NCI-H1930 (cell line): ENCODE measurements around the gene TAGLN2.

Experiments used
- DNase-seq, 2 experiments: peaks; one replicate each; lab custom pipeline; 2025; lab: John Stamatoyannopoulos, UW

TAGLN2 gene

DNA sequence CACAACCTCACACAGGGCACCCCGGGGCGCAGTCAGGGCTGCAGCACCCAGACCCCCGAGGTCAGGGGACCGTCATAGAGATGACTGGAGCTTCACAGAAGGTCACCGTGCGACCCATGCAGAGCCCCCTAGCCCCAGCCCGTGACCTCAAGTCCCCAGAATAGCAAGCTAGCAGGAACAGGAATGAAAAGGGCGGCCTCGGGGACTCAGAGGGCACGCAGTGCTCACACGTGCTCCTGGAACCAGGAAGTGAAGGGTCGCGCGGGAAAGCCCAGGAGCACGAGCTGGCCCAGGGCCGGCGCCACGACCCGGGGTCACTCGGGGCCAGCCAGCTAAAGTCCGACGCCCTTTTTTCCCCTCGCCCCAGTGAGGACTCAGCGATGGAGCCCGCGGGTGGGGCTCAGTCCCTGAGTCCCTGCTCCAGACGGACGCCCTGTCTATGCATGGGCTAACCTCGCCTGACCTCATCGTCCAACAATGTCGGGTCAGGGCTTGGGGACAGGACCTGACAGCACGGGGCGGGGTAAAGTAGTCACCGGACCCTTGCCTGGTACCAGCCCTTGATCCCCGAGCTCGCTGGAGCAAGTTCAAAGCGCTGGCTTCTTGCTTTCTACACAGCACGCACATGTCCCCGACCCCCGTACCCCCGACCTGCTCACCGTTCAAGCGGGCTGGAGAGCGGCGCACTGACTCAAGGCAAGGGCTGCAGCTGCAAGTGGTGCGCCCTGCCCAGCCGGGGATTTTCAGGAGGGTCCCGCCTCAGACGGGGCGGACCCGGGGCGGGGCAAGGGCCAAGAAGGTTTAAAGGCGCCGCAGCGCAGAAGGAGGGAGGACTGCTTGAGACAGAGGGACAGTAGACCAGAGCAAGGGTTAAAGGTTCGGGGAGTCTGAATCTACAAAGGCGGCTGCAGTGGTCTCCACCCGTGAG, at the start of gene TAGLN2:
Gene TAGLN2, minus strand, starts transcription at position 717 of the 928 bp plus-strand sequence. CDS start 4,998 bp downstream, outside the sequence.
- no peak for DNase-seq

DNA sequence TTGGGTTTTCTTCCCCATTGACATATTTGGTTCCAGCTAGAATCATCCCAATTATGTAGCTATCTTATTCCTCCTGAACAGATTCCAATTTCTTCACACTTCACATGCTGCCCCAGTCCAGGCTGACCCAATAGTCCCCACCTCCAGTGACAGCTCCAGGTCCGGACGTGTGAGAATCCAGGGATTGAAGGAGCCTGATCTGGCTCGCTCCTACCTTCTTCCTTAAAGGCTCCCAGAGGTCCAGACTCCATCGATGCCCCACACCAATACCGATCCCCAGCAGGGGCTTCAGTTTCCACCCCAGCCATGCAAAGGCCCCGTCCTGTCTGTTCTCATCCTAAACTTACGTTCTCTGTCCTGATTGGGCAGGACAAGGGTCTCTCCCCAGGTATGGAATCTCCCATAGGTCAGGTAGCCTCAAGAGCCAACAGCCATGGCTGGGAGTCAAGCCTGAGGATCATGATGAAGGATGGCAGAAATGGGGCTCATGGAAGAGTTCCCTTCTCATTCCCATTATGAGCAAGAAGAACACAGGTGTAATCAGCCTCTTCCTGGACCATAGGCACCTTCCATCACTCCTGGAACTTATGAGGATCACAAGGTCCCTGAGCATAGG, 49.2 kb upstream of the TAGLN2 start:
- DNase-seq: no peak

DNA sequence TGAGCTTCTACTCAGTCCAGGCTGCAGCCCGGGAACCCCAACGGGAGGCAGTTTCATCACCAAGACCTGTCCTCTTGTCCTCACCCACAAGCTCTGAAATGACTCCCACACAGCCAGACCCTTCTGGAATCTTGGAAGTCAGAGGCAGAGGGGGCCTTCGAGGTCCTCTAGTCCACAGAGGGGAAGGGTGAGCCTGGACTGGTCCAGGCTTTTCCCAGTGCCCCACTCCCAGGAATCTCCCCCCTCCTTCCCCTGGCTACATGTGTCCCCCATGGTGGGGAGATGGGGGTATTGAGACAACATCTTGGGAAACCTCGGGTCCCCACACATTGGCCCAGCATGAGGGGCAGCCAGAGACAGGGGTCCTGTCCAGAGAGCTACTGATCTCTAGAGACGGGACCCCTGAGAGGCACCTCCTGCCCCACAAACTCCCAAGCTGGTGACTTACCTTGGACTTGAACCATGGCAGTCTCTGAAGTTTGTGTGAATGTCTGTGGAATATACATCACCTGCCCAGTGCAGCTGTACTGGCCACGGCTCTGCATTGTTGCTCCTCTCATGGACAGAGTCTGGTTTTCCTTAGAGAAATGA, 48.1 kb upstream of the TAGLN2 start:
- DNase-seq: no peak

DNA sequence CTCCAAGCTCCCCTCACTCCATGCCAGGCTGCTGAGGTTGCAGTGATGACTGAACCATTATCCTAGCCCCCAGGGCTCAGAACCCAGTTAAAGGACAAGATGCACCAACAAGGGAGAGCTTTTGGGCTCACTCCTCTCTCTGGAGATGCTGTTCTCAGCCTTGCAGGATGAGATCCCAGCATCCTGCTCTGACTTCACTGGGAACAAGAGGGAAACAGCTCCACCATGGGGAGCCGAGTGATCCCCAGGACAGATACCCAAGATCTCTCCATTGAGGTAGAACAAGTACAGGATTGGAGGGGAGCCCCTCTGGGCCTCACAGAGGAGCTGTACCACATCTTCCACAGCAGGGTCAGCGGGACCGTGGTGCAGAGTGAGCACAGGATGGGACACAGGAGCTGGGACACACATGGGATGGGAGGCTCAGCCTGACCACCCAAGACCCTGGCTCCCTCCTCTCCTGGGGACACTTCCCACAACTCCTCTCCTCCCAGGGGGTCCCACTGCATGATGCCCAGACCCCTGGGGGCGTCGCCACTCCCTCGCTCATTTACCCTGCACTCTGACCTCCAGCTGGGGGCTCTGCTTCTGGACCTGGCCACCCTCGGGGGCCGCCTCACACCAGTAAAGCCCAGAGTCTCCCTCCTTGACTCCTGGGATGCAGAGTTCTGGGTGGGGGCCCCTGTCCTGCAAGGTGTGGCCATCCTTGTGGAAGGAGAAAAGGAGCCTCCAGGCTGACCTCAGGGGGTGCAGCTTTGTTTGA, 47.3 kb upstream of the TAGLN2 start:
- no peak for DNase-seq

DNA sequence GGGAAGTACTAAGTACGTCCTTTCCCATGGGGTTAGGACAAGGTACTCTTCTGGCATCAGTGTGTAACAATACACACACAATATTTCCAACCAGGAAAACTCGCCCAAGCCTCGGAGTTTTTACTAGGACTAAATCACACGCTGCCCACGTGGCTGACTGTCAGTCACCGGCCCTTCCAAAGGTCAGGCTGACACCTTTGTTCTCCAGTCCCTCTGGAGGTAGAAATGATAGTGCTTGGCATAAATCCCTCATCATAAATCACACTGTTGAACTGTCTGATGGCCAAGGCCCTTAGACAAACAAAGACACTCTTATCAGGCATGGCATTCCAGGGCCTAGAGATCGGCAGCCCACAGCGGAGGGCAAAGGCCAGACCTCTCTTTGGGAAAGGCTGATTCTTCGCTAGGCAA, 45.6 kb upstream of the TAGLN2 start:
- DNase-seq: no peak

DNA sequence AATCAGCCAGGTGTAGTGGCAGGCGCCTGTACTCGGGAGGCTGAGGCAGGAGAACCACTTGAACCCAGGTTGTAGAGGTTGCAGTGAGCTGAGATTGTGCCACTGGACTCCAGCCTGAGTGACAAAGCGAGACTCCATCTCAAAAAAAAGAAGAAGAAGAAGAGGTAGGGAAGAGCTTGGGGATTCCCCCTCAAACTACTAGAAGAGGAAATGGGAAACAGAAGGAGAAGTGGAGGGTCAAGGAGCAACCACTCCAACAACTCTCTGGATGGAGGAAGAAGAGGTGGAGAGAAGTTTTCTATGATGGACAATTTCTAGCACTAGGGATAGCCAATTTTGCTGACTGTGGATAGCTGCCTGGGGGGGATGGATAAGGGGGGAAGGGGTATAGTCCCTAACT, 43.6 kb upstream of the TAGLN2 start:
- no peak for DNase-seq

DNA sequence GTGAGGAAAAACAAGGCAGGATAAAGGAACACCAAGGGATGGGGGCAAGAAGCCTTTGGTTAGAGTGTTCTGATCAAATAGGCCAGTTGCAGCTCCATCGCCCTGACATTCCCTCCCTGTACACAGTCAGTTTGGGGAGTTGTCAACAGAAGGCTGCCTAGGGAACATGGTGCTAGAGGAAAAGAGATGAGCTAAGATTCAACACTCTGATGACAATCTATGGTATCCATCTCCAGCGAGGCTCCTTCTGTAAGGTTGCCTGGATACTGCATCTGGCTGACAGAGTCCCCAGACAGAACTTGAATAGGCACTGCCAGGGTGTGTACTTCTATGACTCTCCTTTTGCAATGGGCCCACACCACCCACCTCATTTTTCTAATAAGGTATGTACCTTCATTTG, 40.0 kb upstream of the TAGLN2 start:
- DNase-seq: no peak

DNA sequence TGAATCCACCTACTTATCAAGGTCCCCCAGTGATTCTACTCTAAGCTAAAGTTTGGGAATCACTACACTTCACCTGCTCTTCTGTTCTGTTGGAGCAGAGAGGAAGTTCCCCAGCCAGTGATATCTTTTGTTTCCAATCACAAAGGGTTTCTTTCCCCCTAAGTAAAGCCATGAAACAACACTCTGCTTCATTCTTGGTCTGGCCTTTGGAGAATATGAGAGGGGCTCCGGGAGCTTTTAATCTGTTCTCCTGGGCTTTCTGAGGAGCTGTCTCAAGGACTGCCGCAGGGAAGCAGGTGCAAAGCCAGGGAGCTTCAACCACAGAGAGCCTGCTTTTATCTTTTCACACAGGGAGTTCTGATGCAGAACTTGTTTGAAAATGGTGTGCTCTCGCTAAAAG, 38.8 kb upstream of the TAGLN2 start:
- DNase-seq: no peak

DNA sequence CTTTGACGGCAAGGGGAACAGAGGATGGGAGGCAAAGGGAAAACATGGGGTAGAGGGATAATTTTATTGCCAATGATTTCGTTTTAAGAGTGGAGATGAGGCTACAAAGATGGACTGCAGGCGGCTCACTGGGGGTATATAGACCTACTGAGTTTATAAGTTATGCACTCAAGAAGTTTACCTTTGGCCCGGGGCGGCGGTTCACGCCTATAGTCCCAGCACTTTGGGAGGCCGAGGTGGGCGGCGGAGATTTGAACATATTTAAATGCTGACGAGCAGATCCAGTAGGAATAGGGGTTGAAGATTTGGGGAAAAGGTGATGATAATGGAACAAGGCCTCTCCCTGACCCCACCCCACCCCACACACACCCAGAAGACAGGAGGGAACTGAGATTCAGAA, 36.9 kb upstream of the TAGLN2 start:
- DNase-seq: no peak

DNA sequence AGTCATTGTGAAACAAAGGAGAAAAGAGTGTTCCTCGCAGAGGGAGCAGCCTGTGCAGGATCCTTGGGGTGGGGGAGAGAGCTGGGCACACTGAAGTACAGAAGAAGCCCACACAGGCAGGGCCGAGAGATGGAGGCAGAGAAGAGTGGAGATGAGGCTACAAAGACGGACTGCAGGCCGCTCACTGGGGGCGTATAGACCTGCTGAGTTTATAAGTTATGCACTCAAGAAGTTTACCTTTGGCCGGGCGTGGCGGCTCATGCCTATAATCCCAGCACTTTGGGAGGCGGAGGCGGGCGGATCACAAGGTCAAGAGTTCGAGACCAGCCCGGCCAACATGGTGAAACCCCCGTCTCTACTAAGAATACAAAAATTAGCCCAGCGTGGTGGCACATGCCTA, 36.3 kb upstream of the TAGLN2 start:
- no peak for DNase-seq

DNA sequence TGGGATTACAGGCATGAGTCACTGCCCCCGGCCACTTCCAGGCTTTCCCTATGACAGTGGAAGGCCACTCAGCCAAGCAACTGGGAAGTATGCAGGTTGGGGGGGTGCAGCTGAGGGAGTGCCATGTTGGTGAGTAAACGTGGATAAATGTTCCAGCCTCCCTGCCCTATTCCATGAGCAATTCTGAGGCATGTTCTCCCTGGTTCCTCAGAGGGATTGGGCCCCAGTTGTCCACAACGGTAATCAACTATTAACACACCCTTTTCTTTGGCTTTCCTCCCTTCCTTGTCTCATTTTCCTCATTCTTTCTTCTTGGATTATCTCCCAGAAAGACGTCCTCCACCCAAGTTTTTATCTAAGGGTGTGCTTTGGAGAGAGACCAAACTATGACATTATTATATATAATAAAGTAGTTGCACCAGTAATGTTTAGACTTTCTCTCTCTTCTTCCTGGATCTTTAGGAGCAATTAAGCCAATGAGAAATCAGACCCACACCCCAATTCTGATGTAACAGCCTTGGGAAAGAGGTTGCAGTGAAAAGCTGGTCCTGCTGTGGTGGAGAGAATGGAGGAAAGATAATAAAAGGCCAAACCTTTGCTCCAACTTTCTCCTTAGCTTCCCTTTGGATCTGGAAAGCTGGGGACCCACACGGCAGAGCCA, 35.5 kb upstream of the TAGLN2 start:
- DNase-seq: no peak

DNA sequence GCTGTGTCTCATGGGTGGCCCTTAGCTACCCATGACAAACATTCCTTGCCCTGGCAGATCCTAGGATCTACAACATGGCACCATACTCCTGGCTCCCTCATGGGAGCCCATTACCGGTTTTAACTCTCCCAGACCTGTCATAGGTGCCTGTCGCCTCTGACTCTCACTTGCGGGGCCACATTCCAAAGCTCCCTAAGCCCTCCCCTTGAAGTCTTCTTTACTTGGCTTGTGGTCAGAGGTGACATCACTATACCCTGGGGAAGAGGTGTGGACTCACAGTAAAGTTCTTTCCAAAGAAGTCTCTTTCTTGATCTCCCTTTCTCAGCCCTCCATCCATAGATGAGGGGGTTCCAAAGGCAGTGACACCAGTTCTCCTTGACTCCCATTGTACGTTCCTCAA, 34.1 kb upstream of the TAGLN2 start:
- no peak for DNase-seq

DNA sequence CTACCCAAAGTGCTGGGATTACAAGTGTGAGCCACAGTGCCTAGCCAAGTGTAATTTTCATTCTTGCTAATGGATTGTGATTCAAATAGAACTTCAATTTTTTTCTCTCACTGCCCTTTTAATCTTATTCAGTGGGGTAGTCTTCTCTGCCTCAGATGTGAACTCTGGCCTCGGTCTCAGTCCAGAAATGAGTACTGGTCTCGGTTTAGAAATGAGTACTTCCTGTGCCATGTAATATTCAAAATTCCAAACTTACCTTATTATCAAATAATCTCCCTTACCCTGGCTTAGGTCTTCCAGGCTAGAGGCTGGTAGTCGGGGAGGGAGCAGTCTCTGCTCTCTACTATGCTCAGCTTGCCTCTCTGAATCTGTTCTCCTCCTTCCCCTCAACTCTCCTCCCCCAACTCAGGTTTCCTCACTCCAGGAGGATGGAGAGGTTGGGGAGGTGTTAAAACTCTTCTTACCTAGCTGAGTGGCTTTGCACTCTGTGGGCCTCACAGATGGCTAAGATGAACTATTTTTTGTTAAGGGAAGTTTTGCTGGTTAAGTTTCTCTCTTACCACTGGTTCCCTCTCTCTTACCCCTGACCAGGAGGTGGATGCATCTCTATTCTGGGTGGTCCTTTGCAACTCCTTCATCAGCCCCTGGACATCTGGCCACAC, 33.5 kb upstream of the TAGLN2 start:
- no peak for DNase-seq

DNA sequence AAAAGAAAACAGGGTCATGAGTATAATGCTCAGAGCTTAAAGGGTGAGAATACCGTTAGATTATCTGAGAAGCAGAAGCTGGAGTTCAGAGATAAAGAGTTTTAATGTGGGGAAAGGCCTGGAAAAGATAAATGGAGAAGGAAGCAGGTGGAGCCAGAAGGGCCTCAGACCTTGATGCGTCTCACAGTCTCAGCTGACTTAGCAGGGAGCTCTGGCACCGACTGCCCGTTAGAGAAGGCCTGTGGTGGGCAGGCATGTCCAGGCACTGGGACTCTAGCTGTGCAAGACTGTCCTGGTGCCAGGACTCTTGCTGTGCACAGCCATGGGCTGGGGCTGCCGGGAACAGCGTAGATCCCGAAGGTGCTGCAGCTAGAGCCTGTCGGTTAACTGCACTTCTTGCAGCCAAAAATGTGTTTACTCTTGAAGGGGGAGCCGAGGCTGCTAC, 32.5 kb upstream of the TAGLN2 start:
- no peak for DNase-seq

DNA sequence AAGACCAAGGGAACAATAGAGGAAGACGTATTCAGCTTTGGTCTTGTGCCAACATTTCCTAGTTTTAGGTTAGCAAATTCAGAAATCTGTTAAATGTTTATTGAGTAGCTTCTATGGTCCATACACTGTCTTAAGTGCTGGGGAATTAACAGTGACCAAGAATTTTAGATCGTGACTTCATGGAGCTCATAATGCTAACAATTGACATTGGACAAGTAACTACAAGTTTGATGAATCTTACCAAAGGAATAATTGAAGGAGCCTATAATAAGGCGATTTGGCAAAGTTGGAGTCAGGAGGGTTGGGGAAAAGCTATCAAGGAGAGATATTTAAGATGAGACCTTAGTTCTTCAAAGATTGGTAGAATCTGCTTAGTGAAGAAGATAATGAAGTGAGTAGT, 30.1 kb upstream of the TAGLN2 start:
- DNase-seq: no peak

DNA sequence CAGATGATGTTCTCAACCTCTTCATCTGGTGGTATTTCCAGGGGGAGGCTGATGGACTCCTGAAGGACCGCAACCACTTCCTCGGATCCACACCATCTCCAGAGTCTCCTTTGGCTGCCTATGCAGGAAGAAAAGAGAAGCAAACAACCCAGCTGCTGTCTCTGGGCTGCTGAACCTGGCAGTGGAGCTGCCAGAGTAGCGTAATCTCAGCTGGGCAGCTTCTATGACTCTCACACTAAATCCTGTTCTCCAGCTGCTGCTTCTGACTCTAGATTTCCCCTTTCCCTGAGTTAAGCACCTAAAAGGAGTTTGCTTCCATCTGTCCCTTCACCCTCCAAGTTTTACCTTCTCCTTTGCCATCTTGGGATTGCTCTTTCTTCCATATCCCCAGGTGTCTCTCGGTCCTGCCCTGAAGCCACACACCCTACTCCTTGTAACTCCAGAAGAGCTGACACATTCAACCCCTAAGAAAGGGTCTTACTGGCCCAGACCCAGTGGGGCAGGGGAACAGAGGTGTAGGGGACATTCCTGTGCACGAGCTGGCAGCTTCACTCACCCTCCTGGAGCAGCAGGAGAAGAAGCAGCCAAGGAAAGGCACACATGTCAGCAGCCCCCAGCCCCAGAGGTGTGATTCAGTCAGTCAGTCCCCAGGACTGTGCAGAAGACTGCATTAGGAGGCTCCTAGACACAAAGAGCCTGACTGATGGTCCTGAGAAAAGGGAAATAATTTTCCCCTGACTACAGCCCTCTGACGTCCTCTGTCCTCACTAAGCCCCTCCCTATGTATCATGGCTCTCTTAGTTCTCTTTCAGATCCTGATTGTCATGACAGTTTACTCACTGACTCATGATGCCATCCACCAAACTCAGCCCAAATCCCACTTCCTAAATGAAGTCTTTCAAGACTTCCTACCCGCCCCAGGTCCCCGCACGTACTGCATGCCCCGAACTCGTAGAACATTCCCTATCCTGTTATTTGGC, 28.5 kb upstream of the TAGLN2 start, which contains the start of gene SLAMF9:
Gene SLAMF9, minus strand, starts transcription at position 702 of the 980 bp plus-strand sequence. Its CDS starts 100 bp downstream, at position 602.
- DNase-seq: no peak

DNA sequence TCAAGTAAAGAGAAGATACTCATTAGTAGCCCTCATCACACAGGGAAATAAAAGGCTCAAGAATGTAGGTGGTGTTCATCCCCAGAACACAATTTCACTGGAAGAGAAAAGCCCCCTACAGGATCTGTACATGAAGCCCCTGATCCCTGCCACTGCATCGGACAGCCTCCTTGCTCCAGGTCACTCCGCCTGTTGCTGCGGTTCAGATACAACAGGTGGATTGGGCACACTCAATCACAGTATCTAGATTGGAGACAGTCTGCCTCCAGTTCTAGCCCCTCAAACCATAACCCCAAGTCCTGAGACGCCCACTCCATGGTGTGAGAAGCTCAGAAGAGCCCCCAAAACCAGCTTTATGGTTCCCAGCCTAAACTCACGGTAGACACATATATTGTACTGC, 27.6 kb upstream of the TAGLN2 start:
- no peak for DNase-seq

DNA sequence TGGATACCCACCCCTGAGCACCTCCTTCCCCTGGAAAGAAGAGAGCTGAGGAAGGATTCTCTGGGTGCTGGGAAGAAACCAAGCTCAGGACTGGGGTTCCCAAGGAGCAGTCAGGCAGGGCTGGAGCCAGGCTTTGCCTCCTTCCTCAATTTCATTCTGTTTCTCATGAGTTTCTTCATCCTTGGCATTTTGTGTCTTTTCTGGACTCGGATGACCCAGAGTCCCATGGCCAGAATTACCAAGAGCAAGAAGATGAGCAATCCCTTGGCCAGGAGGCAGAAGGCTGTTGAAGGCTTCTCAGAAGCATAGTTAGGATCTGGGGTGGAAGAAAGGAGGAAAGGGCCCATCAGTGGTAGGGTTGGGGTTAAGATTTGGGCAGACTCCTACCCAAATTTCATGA, 26.2 kb upstream of the TAGLN2 start:
- no peak for DNase-seq

DNA sequence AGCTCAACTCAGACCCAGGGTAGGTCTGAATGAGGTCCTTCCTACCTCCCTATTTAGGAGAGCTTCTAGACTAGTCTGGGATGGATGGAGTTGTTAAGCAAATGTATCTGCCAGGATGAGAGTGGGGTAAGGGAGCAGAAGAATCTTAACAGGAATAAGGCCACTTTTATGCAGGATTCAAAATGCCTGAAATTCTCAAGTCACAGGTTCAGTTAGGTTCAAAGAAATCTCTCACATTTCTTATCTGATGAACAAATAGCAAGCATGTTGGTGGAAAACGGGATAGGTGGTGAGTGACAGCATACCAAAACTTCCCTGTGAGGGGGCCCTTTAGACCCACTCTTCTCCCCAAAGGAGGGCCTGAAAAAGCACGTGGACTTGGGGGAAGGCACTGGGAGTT, 25.7 kb upstream of the TAGLN2 start:
- no peak for DNase-seq

DNA sequence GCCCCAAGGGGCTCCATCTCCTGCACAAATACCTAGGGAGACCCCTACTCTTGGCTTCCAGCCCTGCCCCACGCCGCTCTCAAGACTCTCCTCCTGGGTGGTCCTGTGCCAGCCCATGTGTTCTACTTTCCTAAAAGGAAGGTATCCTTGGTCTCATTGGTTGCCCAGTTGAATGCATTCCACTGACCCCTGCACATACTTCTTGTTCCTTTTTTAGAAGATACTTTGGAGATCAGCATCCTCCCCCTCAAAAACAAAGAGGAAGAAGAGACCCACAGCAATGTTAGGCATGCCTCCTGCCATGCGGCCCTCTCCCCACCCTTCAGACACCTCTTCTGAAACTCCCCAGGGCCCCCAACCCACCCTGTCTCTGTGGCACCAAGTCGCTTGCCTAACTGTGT, 24.7 kb upstream of the TAGLN2 start:
- no peak for DNase-seq
